Fibroblast of mammary gland (primary cell): ENCODE data around the gene SNRNP70.
"Not testable (repeated sequence)": the region's sequence is repeated elsewhere in the genome, so short reads cannot be mapped to it uniquely, and the experiment has no call there.

ENCODE experiments used
- DNase-seq: peaks from one replicate; pipeline ENCODE4 v3.0.0-alpha.2; 2010; ENCODE audit warnings: low read depth
- H3K4me3 ChIP-seq: 2 replicates; pipeline ENCODE4 v1.5.1; 2011; ENCODE audit warnings: low read depth, mild to moderate bottlenecking, low read length, moderate library complexity; ENCODE audit not compliant: control insufficient read depth
- TF ChIP-seq, protein P1 (sequence below): conservative IDR thresholded peaks from 2 replicates; pipeline ENCODE4 v1.5.1; 2011; ENCODE audit warnings: low read depth, low read length, inconsistent platforms; ENCODE audit not compliant: control insufficient read depth, insufficient read depth

Gene SNRNP70, protein sequence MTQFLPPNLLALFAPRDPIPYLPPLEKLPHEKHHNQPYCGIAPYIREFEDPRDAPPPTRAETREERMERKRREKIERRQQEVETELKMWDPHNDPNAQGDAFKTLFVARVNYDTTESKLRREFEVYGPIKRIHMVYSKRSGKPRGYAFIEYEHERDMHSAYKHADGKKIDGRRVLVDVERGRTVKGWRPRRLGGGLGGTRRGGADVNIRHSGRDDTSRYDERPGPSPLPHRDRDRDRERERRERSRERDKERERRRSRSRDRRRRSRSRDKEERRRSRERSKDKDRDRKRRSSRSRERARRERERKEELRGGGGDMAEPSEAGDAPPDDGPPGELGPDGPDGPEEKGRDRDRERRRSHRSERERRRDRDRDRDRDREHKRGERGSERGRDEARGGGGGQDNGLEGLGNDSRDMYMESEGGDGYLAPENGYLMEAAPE

GRCh38 chr19:49085020-49085867, at the start of gene SNRNP70:
SNRNP70 (plus strand) TSS chr19:49085451; CDS start chr19:49086415, 964 bp downstream.
- DNase-seq = peak; percentile 99
- TF ChIP-seq, protein P1, sequence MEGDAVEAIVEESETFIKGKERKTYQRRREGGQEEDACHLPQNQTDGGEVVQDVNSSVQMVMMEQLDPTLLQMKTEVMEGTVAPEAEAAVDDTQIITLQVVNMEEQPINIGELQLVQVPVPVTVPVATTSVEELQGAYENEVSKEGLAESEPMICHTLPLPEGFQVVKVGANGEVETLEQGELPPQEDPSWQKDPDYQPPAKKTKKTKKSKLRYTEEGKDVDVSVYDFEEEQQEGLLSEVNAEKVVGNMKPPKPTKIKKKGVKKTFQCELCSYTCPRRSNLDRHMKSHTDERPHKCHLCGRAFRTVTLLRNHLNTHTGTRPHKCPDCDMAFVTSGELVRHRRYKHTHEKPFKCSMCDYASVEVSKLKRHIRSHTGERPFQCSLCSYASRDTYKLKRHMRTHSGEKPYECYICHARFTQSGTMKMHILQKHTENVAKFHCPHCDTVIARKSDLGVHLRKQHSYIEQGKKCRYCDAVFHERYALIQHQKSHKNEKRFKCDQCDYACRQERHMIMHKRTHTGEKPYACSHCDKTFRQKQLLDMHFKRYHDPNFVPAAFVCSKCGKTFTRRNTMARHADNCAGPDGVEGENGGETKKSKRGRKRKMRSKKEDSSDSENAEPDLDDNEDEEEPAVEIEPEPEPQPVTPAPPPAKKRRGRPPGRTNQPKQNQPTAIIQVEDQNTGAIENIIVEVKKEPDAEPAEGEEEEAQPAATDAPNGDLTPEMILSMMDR = no peak

DNA sequence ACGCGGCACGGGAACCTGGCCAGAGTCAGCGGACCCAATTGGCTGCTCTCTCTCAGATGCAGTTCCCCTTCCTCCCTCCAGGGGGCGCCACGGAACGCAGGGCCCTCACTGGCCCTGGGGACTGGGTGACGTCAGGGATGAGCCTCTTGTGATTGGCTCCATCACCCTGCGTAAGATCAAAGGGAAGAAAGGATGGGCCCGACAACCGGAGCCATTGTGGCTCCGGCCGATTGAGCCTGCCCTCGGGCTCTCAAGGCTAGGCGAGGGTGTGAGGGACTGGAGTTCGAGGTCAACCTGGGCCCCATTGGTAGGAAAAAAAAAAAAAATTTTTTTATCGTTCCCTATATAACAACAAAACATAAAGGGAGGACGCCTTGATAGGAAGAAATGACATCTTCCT, 48.4 kb upstream of the SNRNP70 start, which contains the start of gene CGB1:
Gene CGB1, minus strand, starts transcription at position 81 of the 400 bp plus-strand sequence. CDS start 184 bp downstream, outside the sequence.
- not testable (repeated sequence) for DNase-seq, H3K4me3 ChIP-seq
- TF ChIP-seq, protein P1 = peak; percentile 38

More at GRCh38 chr19:49085020-49085867, at the start of gene SNRNP70:
- peak within 1 kb of the TSS; percentile 96 for H3K4me3 ChIP-seq

DNA sequence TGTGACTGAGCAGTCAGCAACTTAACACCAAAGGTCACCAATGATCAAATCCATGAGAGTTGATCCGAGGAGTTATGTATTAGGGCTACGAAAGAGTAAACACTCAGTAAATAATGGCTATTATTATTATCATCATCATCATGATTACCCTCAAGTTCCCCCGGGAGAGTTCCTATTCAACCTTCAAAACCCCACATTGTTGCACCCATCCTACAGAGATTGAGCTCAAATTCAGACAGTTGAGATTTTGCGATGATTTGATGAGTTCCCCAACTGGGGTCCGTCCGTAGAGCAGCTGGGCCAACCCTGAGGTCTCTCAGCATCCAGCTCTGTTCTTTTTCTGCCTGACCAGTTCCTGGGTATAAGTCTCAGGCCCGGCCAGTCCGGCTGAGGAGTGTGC, 47.1 kb upstream of the SNRNP70 start:
- not testable (repeated sequence) for H3K4me3 ChIP-seq, DNase-seq

DNA sequence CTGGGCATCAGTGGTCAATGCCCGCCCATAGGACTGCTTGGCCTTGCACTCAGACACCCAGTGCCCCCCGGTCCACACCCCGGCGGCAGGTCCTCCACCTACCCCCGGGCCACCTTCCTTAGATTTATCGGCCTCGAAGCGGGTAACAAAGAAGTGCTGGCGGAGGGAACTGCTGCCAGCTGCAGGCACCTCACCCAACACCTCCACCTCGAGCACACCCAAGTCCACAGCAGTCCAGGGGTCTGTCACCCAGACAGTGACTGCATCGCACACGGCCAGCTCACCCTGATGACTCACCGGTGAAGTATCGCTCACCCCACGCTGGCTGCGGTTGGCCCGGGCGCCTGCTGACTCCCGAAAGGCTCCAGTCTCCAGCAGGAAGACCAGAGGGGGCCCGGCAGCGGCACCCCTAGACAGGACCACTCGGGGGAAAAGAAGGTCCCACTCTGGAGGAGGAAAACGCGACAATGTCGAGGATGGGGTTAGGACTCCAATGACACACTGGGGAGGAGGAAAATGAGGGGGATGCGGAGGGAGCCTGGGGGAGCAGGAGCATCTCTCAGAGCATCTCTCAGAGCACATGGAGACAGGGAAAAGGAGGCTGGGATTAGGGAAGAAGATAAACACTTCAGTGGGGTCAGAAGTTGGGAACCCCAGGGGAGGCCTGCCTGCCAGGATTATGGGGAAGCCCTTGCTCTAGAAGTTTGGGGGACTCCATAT, 46.5 kb upstream of the SNRNP70 start:
- DNase-seq = peak; percentile 78

GRCh38 chr19:49039736-49040135, 45.5 kb upstream of the SNRNP70 start:
- H3K4me3 ChIP-seq, DNase-seq: not testable (repeated sequence)

More for the DNA sequence above, 46.5 kb upstream of the SNRNP70 start:
- H3K4me3 ChIP-seq = not testable (repeated sequence)

DNA sequence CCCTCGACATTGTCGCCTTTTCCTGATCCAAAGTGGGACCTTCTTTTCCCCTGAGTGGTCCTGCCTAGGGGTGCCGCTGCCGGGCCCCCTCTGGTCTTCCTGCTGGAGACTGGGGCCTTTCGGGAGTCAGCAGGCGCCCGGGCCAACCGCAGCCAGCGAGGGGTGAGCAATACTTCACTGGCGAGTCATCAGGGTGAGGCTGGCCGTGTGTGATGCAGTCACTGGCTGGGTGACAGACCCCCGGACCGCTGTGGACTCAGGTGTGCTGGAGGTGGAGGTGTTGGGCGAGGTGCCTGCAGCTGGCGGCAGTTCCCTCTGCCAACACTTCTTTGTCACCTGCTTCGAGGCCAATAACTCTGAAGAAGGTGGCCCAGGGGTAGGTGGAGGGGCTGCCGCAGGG, 43.1 kb upstream of the SNRNP70 start:
- DNase-seq = peak; percentile 26
- TF ChIP-seq, protein P1 = no peak
- no peak overlapping the region for H3K4me3 ChIP-seq

DNA sequence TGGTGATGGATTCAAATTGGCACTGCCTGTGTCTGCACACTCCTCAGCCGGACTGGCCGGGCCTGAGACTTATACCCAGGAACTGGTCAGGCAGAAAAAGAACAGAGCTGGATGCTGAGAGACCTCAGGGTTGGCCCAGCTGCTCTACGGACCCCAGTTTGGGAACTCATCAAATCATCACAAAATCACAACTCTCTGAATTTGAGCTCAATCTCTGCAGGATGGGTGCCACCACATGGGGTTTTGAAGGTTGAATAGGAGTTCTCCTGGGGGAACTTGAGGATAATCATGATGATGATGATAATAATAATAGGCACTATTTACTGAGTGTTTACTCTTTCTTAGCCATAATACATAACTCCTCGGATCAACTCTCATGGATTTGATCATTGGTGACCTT, 42.6 kb upstream of the SNRNP70 start:
- DNase-seq, H3K4me3 ChIP-seq: not testable (repeated sequence)

GRCh38 chr19:49043548-49043947, 41.7 kb upstream of the SNRNP70 start, which contains the start of gene CGB5:
CGB5 (plus strand) TSS chr19:49043848; CDS start chr19:49044210, 362 bp downstream.
- H3K4me3 ChIP-seq, DNase-seq: not testable (repeated sequence)

DNA sequence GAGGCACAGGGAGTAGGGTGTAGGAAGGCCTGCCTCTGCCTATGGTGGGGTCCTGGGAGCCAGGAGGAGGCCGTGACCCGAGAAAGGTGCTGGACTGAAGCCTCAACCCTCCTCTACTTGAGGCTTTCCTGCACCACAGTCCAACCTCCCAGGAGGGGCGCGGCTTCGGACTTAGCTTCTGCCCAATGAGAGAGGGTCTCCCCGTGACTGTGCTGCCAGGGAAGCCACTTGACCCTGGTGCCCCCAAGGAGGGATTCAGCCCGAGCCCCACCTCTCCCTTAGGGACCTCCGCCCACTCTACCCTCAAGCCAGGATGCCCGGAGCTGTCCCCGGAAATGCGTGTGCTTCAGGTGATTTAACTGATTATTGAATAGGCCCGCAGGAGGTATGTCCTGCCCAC, 36.2 kb upstream of the SNRNP70 start, which contains the start of gene CGB8:
Gene CGB8, minus strand, starts transcription at position 101 of the 400 bp plus-strand sequence. CDS start 372 bp downstream, outside the sequence.
- not testable (repeated sequence) for H3K4me3 ChIP-seq, DNase-seq

DNA sequence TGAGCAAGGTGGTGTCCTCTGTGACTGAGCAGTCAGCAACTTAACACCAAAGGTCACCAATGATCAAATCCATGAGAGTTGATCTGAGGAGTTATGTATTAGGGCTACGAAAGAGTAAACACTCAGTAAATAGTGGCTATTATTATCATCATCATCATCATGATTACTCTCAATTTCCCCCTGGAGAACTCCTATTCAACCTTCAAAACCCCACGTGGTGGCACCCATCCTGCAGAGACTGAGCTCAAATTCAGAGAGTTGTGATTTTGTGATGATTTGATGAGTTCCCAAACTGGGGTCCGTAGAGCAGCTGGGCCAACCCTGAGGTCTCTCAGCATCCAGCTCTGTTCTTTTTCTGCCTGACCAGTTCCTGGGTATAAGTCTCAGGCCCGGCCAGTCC, 35.4 kb upstream of the SNRNP70 start:
- H3K4me3 ChIP-seq, DNase-seq: not testable (repeated sequence)

GRCh38 chr19:49050376-49051033, 34.7 kb upstream of the SNRNP70 start:
- peak; percentile 68 for DNase-seq
- not testable (repeated sequence) for H3K4me3 ChIP-seq
